K562 (cell line): Measurements from ENCODE around the gene OR2B2. TPM values are rescaled to one million over a fixed set of nuclear protein-coding genes. Genes with fewer than 3 reads are reported as not detected.
A peak's percentile ranks its signal among the peaks of the same experiment; 100 is the strongest.

ENCODE experiments used
- MEIS2 ChIP-seq: fragments of 450-650 bp; IDR thresholded peaks from 2 replicates; pipeline ENCODE4 v1.6.1; 2014; ENCODE audit warnings: mild to moderate bottlenecking; ENCODE audit not compliant: partially characterized antibody
- OTX1 ChIP-seq: fragments of 450-650 bp; formaldehyde crosslinking; IDR thresholded peaks from 2 replicates; pipeline ENCODE4 v1.4.0; 2022; ENCODE audit warnings: mild to moderate bottlenecking
- PHF20 ChIP-seq: fragments of 450-650 bp; IDR thresholded peaks from 2 replicates; pipeline ENCODE4 v1.6.1; 2018; ENCODE audit not compliant: partially characterized antibody
- SIN3A ChIP-seq, 2 experiments: fragments of 150-350 bp in 1 of 2; IDR thresholded peaks; 2 replicates each; pipeline ENCODE4 v1.6.1; 2011 to 2016; ENCODE audit warnings: borderline replicate concordance in 2 of 2, low read depth in 2 of 2, low read length in 2 of 2, mild to moderate bottlenecking in 2 of 2, moderate library complexity in 2 of 2; ENCODE audit not compliant: control insufficient read depth in 1 of 2
- ZNF197 ChIP-seq: fragments of 200-800 bp; sonication (Bioruptor generic); IDR thresholded peaks from 2 replicates; pipeline ENCODE4 v1.6.1; 2016; ENCODE audit warnings: low read depth, missing genetic modification characterization, missing compliant biosample characterization
- polyA plus RNA-seq, 8 experiments: library from polyadenylated mRNA; depleted of rRNA in 4 of 8; stranded (reverse) in 5 of 8; unstranded in 3 of 8; fragments of >200 nt; fragmentation: Nextera tagmentation in 2 of 8; fragmentation: Illumina TruSeq in 1 of 8; extraction: Ambion mirVana in 2 of 8; extraction: Trizol in 1 of 8; gene quantifications; 2 replicates each; pipeline versions ENCODE4 v1.2.1 to v1.2.3, GENCODE V29; 2011 to 2014; ENCODE audit warnings: inconsistent platforms in 1 of 8, missing spikeins in 1 of 8
- total RNA-seq, 7 experiments: library from RNA; depleted of rRNA in 6 of 7; stranded (reverse); fragments of >200 nt in 6 of 7; fragmentation: Illumina TruSeq in 2 of 7; extraction: Trizol in 2 of 7; gene quantifications; 2 replicates each; pipeline versions ENCODE4 v1.2.1 to v1.2.3, GENCODE V29; 2011 to 2021; ENCODE audit warnings: low replicate concordance in 1 of 7
- TF ChIP-seq, protein P1 (sequence below): fragments of 450-650 bp; formaldehyde crosslinking; IDR thresholded peaks from 2 replicates; pipeline ENCODE4 v1.4.0; 2020; ENCODE audit warnings: mild to moderate bottlenecking, mixed read lengths
- TF ChIP-seq, protein P2 (sequence below): sonication (generic); IDR thresholded peaks from 2 replicates; pipeline ENCODE4 v1.6.1; 2016
- TF ChIP-seq, protein P3 (sequence below): fragments of 450-650 bp; formaldehyde crosslinking; IDR thresholded peaks from 2 replicates; pipeline ENCODE4 v1.4.0; 2022; ENCODE audit warnings: mild to moderate bottlenecking, moderate library complexity

Gene OR2B2
- total and polyA plus RNA-seq, 9 of the 15 experiments (the other 6 are each of a cell fraction or from before 2014, with no cell fraction given): 0.24 TPM; not detected in 8

DNA sequence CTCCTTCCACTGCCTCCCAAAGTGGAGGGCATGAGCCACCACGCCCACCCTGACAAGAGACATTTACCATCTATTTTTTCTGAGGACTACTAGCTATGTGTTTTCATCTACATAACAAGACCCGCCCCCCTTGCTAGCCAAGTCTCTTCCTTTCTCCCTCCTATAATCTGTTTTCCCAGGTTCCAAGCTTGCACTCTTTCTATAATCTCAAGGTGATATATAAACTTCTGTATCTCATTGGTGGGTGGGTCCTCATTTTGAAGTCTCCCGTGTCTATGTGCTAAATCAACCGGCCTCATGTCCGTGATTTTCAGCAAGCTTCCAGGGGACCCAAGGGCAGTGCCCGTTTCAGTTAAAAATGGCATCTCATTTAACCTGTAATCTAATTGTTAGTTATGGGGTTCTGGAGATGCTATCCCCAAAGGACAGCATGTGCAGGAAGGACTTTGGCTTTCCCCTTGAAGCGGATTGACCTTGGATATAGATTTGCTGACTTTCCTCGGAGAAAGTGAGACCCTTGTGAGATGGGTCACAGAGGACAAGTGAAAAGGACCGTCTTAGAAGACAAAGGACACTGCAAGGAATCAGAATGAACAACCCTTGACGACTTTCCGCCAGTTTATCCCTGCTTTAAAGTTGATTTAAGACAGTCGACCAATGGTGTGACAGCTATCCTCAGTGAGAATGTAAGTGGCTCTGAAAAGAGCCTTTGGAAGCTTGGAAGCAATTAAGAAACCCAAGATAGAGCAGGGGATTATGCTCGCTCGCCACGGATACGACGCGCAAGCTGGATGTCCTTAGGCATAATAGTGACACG is 22.4 kb downstream of the OR2B2 start (continued):
- TF ChIP-seq, protein P1, sequence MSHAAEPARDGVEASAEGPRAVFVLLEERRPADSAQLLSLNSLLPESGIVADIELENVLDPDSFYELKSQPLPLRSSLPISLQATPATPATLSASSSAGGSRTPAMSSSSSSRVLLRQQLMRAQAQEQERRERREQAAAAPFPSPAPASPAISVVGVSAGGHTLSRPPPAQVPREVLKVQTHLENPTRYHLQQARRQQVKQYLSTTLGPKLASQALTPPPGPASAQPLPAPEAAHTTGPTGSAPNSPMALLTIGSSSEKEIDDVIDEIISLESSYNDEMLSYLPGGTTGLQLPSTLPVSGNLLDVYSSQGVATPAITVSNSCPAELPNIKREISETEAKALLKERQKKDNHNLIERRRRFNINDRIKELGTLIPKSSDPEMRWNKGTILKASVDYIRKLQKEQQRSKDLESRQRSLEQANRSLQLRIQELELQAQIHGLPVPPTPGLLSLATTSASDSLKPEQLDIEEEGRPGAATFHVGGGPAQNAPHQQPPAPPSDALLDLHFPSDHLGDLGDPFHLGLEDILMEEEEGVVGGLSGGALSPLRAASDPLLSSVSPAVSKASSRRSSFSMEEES (CRISPR knock-in tag): no peak
- no peak for TF ChIP-seq ZNF197 (CRISPR knock-in tag)
- TF ChIP-seq OTX1: peak; percentile 54; the same call in 1 of the 2 replicates
- peak; percentile 1 for TF ChIP-seq MEIS2
- TF ChIP-seq, protein P2, sequence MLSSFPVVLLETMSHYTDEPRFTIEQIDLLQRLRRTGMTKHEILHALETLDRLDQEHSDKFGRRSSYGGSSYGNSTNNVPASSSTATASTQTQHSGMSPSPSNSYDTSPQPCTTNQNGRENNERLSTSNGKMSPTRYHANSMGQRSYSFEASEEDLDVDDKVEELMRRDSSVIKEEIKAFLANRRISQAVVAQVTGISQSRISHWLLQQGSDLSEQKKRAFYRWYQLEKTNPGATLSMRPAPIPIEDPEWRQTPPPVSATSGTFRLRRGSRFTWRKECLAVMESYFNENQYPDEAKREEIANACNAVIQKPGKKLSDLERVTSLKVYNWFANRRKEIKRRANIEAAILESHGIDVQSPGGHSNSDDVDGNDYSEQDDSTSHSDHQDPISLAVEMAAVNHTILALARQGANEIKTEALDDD: peak; percentile 22; the same call in 1 of the 2 replicates
- TF ChIP-seq, protein P3, sequence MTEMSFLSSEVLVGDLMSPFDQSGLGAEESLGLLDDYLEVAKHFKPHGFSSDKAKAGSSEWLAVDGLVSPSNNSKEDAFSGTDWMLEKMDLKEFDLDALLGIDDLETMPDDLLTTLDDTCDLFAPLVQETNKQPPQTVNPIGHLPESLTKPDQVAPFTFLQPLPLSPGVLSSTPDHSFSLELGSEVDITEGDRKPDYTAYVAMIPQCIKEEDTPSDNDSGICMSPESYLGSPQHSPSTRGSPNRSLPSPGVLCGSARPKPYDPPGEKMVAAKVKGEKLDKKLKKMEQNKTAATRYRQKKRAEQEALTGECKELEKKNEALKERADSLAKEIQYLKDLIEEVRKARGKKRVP: 0 out of 2 replicates have a peak, but pooled peaks have one; percentile 33
- TF ChIP-seq SIN3A (IDR thresholded peaks at IDR 0.05; ENCODE audit: borderline replicate concordance in 2 of 2, control insufficient read depth in 1 of 2, low read depth in 2 of 2, low read length in 2 of 2): peak in 1 of 2 experiments; percentile 56; a peak in 1 of 4 replicates
- TF ChIP-seq PHF20: no peak
